HepG2 (cell line): ENCODE measurements around the gene ZNF562. TPM values are rescaled to one million over a fixed set of nuclear protein-coding genes. Genes with fewer than 3 reads are reported as not detected.

Source experiments
- AGO1 ChIP-seq: fragments of 200-400 bp; formaldehyde crosslinking; IDR thresholded peaks from 2 replicates; pipeline ENCODE4 v1.6.1; 2017; ENCODE audit warnings: mild to moderate bottlenecking, low read depth, low read length, moderate library complexity; ENCODE audit not compliant: poor library complexity, severe bottlenecking
- DPF2 ChIP-seq: sonication (generic); formaldehyde crosslinking; IDR thresholded peaks from 2 replicates; pipeline ENCODE4 v1.4.0; 2020; ENCODE audit warnings: mild to moderate bottlenecking, low read depth, missing genetic modification reagents, borderline replicate concordance
- KLF11 ChIP-seq: IDR thresholded peaks from 2 replicates; pipeline ENCODE4 v1.6.1; 2016; ENCODE audit warnings: missing compliant biosample characterization
- KMT2A ChIP-seq: sonication (generic); formaldehyde crosslinking; IDR thresholded peaks from 2 replicates; pipeline ENCODE4 v1.4.0; 2020; ENCODE audit warnings: missing genetic modification reagents
- NFIB ChIP-seq: sonication (generic); formaldehyde crosslinking; IDR thresholded peaks from 2 replicates; pipeline ENCODE4 v1.9.0; 2021; ENCODE audit warnings: missing genetic modification reagents, mild to moderate bottlenecking, borderline replicate concordance
- PAWR ChIP-seq: sonication (generic); formaldehyde crosslinking; IDR thresholded peaks from 2 replicates; pipeline ENCODE4 v1.4.0; 2020; ENCODE audit warnings: missing genetic modification reagents, mild to moderate bottlenecking, borderline replicate concordance
- TOE1 ChIP-seq: sonication (generic); formaldehyde crosslinking; IDR thresholded peaks from 2 replicates; pipeline ENCODE4 v1.4.0; 2020; ENCODE audit warnings: mild to moderate bottlenecking, missing genetic modification reagents
- TP53 ChIP-seq: sonication (generic); formaldehyde crosslinking; conservative IDR thresholded peaks from 2 replicates; pipeline ENCODE4 v1.4.0; 2020; ENCODE audit warnings: missing genetic modification reagents
- ZFP37 ChIP-seq: sonication (generic); formaldehyde crosslinking; IDR thresholded peaks from 2 replicates; pipeline ENCODE4 v1.4.0; 2020; ENCODE audit warnings: missing genetic modification reagents, borderline replicate concordance
- ZFP62 ChIP-seq: sonication (generic); formaldehyde crosslinking; IDR thresholded peaks from 2 replicates; pipeline ENCODE4 v1.4.0; 2020; ENCODE audit warnings: missing genetic modification reagents
- polyA plus RNA-seq, 8 experiments: library from polyadenylated mRNA; depleted of rRNA in 3 of 8; stranded (reverse) in 7 of 8; unstranded in 1 of 8; fragments of >200 nt; fragmentation: Illumina TruSeq in 4 of 8; extraction: Trizol in 4 of 8; gene quantifications; 2 replicates each; pipeline versions ENCODE4 v1.2.1 to v1.2.3, GENCODE V29; 2011 to 2016; ENCODE audit warnings: low read depth in 4 of 8, missing spikeins in 1 of 8, mixed read lengths in 1 of 8; ENCODE audit not compliant: insufficient read depth in 1 of 8
- total RNA-seq, 5 experiments: library from RNA; depleted of rRNA; stranded (reverse); fragments of >200 nt; fragmentation: Illumina TruSeq; extraction: Trizol; gene quantifications; 2 replicates each; pipeline ENCODE4 v1.2.3, GENCODE V29; 2016; ENCODE audit warnings: low read depth in 1 of 5
- TF ChIP-seq, protein P1 (sequence below): sonication (generic); formaldehyde crosslinking; IDR thresholded peaks from 2 replicates; pipeline ENCODE4 v1.8.1; 2023; ENCODE audit warnings: mild to moderate bottlenecking, missing genetic modification reagents, borderline replicate concordance
- TF ChIP-seq, protein P2 (sequence below): sonication (generic); formaldehyde crosslinking; IDR thresholded peaks from 2 replicates; pipeline ENCODE4 v1.4.0; 2020; ENCODE audit warnings: missing genetic modification reagents

The ZNF562 gene
- total and polyA plus RNA-seq, 2 of the 13 experiments (the other 11 are each of a cell fraction or from before 2014, with no cell fraction given): 13.1 to 32.7 TPM

DNA sequence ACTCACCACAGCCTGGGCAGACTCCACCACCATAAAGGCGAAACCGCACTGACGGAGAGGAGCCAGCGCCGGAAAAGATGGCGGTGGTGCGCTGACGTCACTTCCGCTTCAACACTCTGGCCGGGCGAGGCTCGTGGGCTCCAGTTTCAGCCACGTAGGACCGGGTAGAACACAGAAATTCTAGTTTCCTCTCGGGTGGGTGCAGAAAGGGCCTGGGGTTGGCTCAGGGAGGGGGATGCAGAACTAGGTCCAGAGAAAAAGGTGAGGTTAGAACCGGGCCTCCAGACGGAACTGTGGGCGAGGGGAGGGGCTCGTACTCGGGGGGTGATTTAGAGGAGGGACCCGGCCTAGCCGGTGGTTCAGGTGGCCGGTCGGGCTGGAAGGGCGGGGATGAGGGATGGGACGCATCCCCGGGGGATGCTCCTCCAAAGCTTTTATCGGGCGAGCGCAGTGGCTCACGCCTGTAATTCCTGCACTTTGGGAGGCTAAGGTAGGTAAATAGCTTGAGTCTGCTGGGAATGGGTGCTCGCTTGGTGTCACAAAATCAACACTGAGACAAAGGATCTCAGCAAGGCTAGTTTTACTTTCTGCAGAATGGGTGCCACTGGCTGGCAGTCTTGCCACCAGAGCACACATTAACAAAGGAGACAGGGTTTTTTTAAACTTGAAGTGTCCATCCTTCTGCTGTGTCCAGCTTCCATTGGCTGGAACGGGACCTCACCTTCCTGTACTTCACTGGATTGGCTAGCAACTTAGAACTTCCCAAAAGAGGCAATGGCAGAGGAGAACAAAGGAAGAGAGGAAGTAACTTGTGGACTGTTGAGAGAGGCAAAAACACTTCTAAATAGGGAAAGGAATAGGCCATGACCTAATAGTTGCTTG is 53.5 kb downstream of the ZNF562 start, which contains the start of gene ZNF561 (continued):
- TF ChIP-seq PAWR (CRISPR knock-in tag) (no peak), TOE1 (CRISPR knock-in tag) (no peak), DPF2 (CRISPR knock-in tag) (no peak), TP53 (CRISPR knock-in tag) (no peak), AGO1 (no peak), ZFP62 (CRISPR knock-in tag) (no peak), KMT2A (peak; percentile 73), ZFP37 (CRISPR knock-in tag) (no peak), NFIB (CRISPR knock-in tag) (no peak), KLF11 (CRISPR knock-in tag) (no peak)
- TF ChIP-seq, protein P1, sequence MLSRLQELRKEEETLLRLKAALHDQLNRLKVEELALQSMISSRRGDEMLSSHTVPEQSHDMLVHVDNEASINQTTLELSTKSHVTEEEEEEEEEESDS (CRISPR knock-in tag): no peak
- TF ChIP-seq, protein P2, sequence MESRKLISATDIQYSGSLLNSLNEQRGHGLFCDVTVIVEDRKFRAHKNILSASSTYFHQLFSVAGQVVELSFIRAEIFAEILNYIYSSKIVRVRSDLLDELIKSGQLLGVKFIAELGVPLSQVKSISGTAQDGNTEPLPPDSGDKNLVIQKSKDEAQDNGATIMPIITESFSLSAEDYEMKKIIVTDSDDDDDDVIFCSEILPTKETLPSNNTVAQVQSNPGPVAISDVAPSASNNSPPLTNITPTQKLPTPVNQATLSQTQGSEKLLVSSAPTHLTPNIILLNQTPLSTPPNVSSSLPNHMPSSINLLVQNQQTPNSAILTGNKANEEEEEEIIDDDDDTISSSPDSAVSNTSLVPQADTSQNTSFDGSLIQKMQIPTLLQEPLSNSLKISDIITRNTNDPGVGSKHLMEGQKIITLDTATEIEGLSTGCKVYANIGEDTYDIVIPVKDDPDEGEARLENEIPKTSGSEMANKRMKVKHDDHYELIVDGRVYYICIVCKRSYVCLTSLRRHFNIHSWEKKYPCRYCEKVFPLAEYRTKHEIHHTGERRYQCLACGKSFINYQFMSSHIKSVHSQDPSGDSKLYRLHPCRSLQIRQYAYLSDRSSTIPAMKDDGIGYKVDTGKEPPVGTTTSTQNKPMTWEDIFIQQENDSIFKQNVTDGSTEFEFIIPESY (CRISPR knock-in tag): no peak
